Loucy (cell line): ENCODE results near the gene MYL3.

Experiments
- H2AFZ ChIP-seq: fragments of 200-600 bp; sonication (generic); 2 replicates; pipeline ENCODE4 v1.6.0; 2016; ENCODE audit warnings: antibody characterized with exemption, mild to moderate bottlenecking, low read length, moderate library complexity
- H3F3A ChIP-seq: fragments of 200-600 bp; 2 replicates; pipeline ENCODE4 v1.6.0; 2016; ENCODE audit warnings: antibody characterized with exemption, low read depth, mild to moderate bottlenecking
- H3K27me3 ChIP-seq: fragments of 200-600 bp; sonication (generic); 2 replicates; pipeline ENCODE4 v1.6.1; 2014; ENCODE audit warnings: low read length, mild to moderate bottlenecking; ENCODE audit not compliant: insufficient read depth, poor library complexity, severe bottlenecking
- H3K36me3 ChIP-seq: fragments of 200-600 bp; sonication (generic); 2 replicates; pipeline ENCODE4 v1.6.1; 2016; ENCODE audit warnings: low read length; ENCODE audit not compliant: insufficient read depth
- H3K4me1 ChIP-seq: fragments of 200-600 bp; sonication (generic); 2 replicates; pipeline ENCODE4 v1.5.1; 2014; ENCODE audit warnings: low read length, mild to moderate bottlenecking; ENCODE audit not compliant: insufficient read depth, poor library complexity, severe bottlenecking
- H3K4me2 ChIP-seq: fragments of 200-600 bp; sonication (generic); 2 replicates; pipeline ENCODE4 v1.6.0; 2014; ENCODE audit warnings: antibody characterized with exemption, low read length, low read depth, mild to moderate bottlenecking; ENCODE audit not compliant: poor library complexity, severe bottlenecking
- H3K4me3 ChIP-seq: fragments of 200-600 bp; sonication (generic); 2 replicates; pipeline ENCODE4 v1.5.1; 2014; ENCODE audit warnings: low read length, mild to moderate bottlenecking, mixed read lengths; ENCODE audit not compliant: poor library complexity, severe bottlenecking
- H3K79me2 ChIP-seq: fragments of 200-600 bp; sonication (generic); 2 replicates; pipeline ENCODE4 v1.6.1; 2014; ENCODE audit warnings: low read length; ENCODE audit not compliant: insufficient read depth
- H3K9ac ChIP-seq: fragments of 200-600 bp; sonication (generic); 2 replicates; pipeline ENCODE4 v1.6.0; 2014; ENCODE audit warnings: mild to moderate bottlenecking, low read depth, low read length, moderate library complexity; ENCODE audit not compliant: poor library complexity, severe bottlenecking
- H3K9me2 ChIP-seq: fragments of 200-600 bp; sonication (generic); replicated peaks from 2 replicates; pipeline ENCODE4 v1.6.1; 2016; ENCODE audit warnings: low read depth, low read length, mixed read lengths
- H3K9me3 ChIP-seq: fragments of 200-600 bp; sonication (generic); 2 replicates; pipeline ENCODE4 v1.6.1; 2014; ENCODE audit warnings: mild to moderate bottlenecking, antibody characterized with exemption, low read length, low read depth; ENCODE audit not compliant: insufficient read depth
- H4K20me1 ChIP-seq: fragments of 200-600 bp; sonication (generic); 2 replicates; pipeline ENCODE4 v1.6.0; 2014; ENCODE audit warnings: antibody characterized with exemption, low read length, mild to moderate bottlenecking; ENCODE audit not compliant: insufficient read depth, poor library complexity, severe bottlenecking
- EZH2phosphoT487 ChIP-seq: fragments of 200-600 bp; IDR thresholded peaks from 2 replicates; pipeline ENCODE4 v1.6.1; 2018; ENCODE audit warnings: antibody characterized with exemption, mild to moderate bottlenecking, moderate library complexity, borderline replicate concordance
- TF ChIP-seq, protein P1 (sequence below): fragments of 200-600 bp; sonication (generic); conservative IDR thresholded peaks from 2 replicates; pipeline ENCODE4 v1.5.1; 2014; ENCODE audit warnings: mild to moderate bottlenecking, antibody characterized with exemption, low read length

The MYL3 gene

DNA sequence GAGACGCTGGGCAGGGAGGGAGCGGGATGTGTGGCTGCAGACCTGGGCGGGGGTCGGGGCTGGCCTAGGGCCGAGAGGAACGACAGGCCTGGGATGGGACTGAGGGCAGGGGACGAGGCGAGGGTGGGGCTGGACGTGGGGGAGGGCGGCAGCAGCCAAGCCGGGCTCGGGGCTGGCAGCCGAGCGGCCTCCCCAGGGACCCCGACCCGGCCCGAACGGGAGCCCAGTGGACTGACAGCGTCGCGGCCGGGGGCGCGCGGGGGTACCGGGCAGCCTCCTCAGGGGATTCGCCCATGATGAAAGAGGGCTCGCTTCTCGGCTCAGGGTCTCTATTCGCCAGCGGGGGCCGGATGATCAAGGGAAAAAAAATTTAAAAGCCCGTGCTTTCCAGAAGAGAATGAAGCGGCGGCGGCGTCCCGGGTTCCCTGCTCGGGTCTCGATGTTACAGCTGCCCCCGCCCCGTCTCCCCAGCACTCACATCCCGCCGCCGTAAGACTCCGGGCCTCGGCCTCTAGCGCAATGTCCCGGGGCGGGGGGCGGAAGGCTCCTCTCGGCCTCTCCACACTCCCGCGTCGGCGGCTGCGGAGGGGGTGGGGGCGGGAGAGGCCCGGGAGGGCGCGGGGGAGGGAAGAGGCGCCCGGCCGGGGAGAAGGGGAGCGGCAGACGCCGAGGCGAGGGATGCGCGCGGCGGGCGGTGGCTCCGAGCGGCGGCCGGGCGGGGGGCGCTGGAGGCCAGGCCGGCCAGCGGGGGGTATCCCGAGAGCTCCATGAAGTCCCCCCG lies 18.5 kb upstream of the MYL3 start:
- Histone ChIP-seq H3K4me2 (no peak overlapping the region), H2AFZ (no peak overlapping the region), H3K4me3 (no peak overlapping the region), H3K9me3 (no peaks in the 10 kb centered on the region), H3F3A (no peaks in the 10 kb centered on the region), H3K9me2 (no peaks in the 10 kb centered on the region), H3K4me1 (no peaks in the 10 kb centered on the region), H3K36me3 (no peaks in the 10 kb centered on the region), H3K9ac (no peak overlapping the region), H4K20me1 (no peaks in the 10 kb centered on the region), H3K79me2 (no peaks in the 10 kb centered on the region), H3K27me3 (no peaks in the 10 kb centered on the region)
- TF ChIP-seq, protein P1, sequence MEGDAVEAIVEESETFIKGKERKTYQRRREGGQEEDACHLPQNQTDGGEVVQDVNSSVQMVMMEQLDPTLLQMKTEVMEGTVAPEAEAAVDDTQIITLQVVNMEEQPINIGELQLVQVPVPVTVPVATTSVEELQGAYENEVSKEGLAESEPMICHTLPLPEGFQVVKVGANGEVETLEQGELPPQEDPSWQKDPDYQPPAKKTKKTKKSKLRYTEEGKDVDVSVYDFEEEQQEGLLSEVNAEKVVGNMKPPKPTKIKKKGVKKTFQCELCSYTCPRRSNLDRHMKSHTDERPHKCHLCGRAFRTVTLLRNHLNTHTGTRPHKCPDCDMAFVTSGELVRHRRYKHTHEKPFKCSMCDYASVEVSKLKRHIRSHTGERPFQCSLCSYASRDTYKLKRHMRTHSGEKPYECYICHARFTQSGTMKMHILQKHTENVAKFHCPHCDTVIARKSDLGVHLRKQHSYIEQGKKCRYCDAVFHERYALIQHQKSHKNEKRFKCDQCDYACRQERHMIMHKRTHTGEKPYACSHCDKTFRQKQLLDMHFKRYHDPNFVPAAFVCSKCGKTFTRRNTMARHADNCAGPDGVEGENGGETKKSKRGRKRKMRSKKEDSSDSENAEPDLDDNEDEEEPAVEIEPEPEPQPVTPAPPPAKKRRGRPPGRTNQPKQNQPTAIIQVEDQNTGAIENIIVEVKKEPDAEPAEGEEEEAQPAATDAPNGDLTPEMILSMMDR = no peak
- no peak for TF ChIP-seq EZH2phosphoT487

DNA sequence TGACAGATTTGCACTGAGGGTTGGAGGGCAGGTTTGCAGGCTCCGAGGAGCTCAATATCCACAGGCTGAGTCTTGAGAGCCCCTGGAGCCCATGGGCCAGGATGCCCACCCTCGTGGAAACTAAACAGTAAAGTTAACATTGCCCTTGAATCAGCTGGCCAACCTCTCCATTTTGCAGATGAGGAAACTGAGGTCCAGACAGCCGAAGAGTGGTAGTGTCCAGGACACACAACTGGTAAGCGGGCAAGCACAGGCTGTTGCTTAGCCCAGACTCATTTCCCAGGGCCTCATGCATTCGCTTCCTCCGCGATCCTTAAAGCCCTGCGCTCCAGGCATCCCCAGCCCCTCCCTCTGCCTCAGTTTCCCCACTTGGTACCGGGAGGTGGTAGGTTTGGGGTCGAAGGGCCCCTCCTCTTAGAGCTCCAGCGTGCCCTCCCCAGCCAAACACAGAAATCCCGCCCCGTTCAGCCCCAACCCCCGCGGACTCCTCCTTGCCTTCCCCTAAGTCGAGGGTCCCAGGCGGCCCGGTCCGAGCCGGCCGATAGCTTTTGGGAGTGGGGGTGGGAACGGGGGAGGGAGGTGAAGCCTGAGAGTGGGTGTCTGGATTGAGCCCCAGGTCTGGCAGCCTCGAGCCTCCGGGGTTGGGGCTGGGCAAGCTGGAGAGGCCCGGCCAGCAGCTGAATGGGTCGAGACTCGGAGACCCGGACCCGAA lies 17.8 kb upstream of the MYL3 start:
- Histone ChIP-seq H3K9ac (no peak overlapping the region), H3K27me3 (no peaks in the 10 kb centered on the region), H3K36me3 (no peaks in the 10 kb centered on the region), H3K4me2 (no peak overlapping the region), H3F3A (no peaks in the 10 kb centered on the region), H4K20me1 (no peaks in the 10 kb centered on the region), H3K79me2 (no peaks in the 10 kb centered on the region), H2AFZ (no peak overlapping the region), H3K9me3 (no peaks in the 10 kb centered on the region), H3K4me3 (no peak overlapping the region), H3K9me2 (no peaks in the 10 kb centered on the region), H3K4me1 (no peaks in the 10 kb centered on the region)
- no peak for TF ChIP-seq EZH2phosphoT487
- TF ChIP-seq, protein P1 = no peak

DNA sequence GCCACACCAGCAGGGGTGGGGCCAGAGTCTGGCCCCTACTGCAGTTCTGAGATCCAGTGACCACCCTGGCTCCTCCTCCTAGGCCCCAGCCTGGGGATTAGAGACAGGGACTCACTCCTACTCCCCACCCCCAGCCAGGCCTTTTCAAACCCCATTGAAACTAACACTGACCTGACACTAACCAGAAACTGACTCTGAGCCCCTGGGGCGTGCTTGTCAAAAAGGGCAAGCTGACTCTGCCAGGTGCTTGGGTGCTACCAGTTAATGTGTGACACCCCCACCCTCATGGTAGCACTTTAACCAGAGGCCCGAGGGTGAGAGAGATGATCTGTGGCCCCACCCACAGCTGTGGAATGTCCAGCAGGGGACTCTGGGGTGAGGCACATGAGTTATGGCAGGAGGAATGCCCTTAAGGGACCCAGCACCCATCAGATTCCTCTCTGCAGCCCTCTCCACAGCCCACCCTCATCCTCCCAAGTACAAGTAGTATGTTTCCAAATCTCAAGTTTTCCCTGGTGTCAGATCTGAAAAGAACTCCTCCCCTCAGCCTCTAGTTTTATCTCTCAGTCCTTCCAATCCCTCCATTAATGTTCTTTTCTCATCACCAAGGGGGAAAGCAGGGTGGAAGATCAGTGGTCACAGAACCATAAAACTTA lies 15.7 kb upstream of the MYL3 start:
- no peaks in the 10 kb centered on the region for H3K4me1 ChIP-seq
- H3K4me2 ChIP-seq = no peak overlapping the region
- no peaks in the 10 kb centered on the region for H3K36me3 ChIP-seq
- TF ChIP-seq EZH2phosphoT487 = no peak
- TF ChIP-seq, protein P1 = no peak
- H3K27me3 ChIP-seq = no peaks in the 10 kb centered on the region
- H3K9ac ChIP-seq = no peak overlapping the region
- no peaks in the 10 kb centered on the region for H3F3A ChIP-seq
- no peaks in the 10 kb centered on the region for H4K20me1 ChIP-seq
- no peak overlapping the region for H3K4me3 ChIP-seq
- H3K79me2 ChIP-seq = no peaks in the 10 kb centered on the region
- H3K9me3 ChIP-seq = no peaks in the 10 kb centered on the region
- no peaks in the 10 kb centered on the region for H3K9me2 ChIP-seq
- no peak overlapping the region for H2AFZ ChIP-seq
